RWPE1 (cell line): ENCODE data around the gene PDCL3.

Source experiments
- CTCF ChIA-PET: fragments of 350-600 bp; sonication (Branson Sonifier 250); formaldehyde crosslinking; extraction: SDS; loops from one replicate; lab custom pipeline; 2021; lab: Yijun Ruan, JAX
- POLR2A ChIA-PET: fragments of 400-600 bp; formaldehyde crosslinking; extraction: SDS; loops from one replicate; lab custom pipeline; 2020; ENCODE audit warnings: antibody characterized with exemption; ENCODE audit not compliant: low non-redundant PET; lab: Yijun Ruan, JAX
- DNase-seq: peaks from one replicate; pipeline ENCODE4 v3.0.0; 2012; ENCODE audit warnings: low spot score
- H3K27ac ChIP-seq: fragments of 450-650 bp; 2 replicates; pipeline ENCODE4 v1.5.1; 2017
- CTCF ChIP-seq: fragments of 450-650 bp; conservative IDR thresholded peaks from 2 replicates; pipeline ENCODE4 v1.5.1; 2017; ENCODE audit warnings: low read depth, mild to moderate bottlenecking

Gene PDCL3

GRCh38 chr2:100584816-100585215 is 22.0 kb downstream of the PDCL3 start:
- CTCF ChIA-PET = interaction anchor here (0.6 kb wide), 1 partner anchor 22 kb away, joined by 4 read pairs; the partner anchor contains the start of gene PDCL3
- TF ChIP-seq CTCF = no peak
- no peak for DNase-seq
- no peak overlapping the region for H3K27ac ChIP-seq
- POLR2A ChIA-PET = no interaction called here

- ChIA-PET CTCF (no interaction called here), POLR2A (no interaction called here)
- H3K27ac ChIP-seq = no peak overlapping the region
- no peak for TF ChIP-seq CTCF
- DNase-seq = peak; percentile 46
Observed at GRCh38 chr2:100588071-100588786, 25.4 kb downstream of the PDCL3 start.

GRCh38 chr2:100589527-100589926 is 26.7 kb downstream of the PDCL3 start:
- DNase-seq = no peak
- ChIA-PET POLR2A (no interaction called here), CTCF (interaction anchor here (1.0 kb wide), 1 partner anchor 17 kb away, joined by 3 read pairs; no protein-coding TSS in a partner anchor)
- H3K27ac ChIP-seq = no peak overlapping the region
- TF ChIP-seq CTCF = no peak

GRCh38 chr2:100592226-100592625 is 29.4 kb downstream of the PDCL3 start:
- POLR2A ChIA-PET = no interaction called here
- no peak for DNase-seq
- CTCF ChIA-PET = no interaction called here
- H3K27ac ChIP-seq = no peak overlapping the region
- TF ChIP-seq CTCF = no peak

- ChIA-PET POLR2A (no interaction called here), CTCF (no interaction called here)
- H3K27ac ChIP-seq = no peak overlapping the region
- TF ChIP-seq CTCF = no peak
- no peak for DNase-seq
Observed at GRCh38 chr2:100596465-100596864, 33.7 kb downstream of the PDCL3 start.

GRCh38 chr2:100599566-100599965 is 36.8 kb downstream of the PDCL3 start:
- no peak for DNase-seq
- POLR2A ChIA-PET = no interaction called here
- no peak for TF ChIP-seq CTCF
- CTCF ChIA-PET = no interaction called here
- H3K27ac ChIP-seq = no peak overlapping the region
